HCT116 (cell line): Measurements from ENCODE around the gene FAT2. TPM values are rescaled to one million over a fixed set of nuclear protein-coding genes. Genes with fewer than 3 reads are reported as not detected.
A peak's percentile ranks its signal among the peaks of the same experiment; 100 is the strongest.

Experiments
- ATAC-seq: fragments of 200-7000 bp; cut with Tn5 transposase; 2 replicates; pipeline ENCODE4 v1.9.1; 2020; ENCODE audit warnings: mild to moderate bottlenecking, moderate library complexity
- BruUV-seq: library from RNA; stranded (reverse); fragments of 400-500 nt; replicated peaks from 2 replicates; lab custom pipeline; 2021; lab: Mats Ljungman, UMichigan
- CTCF ChIA-PET: fragments of 300-600 bp; sonication (Branson Sonifier 250); formaldehyde crosslinking; loops from one replicate; lab custom pipeline; 2021; ENCODE audit warnings: antibody characterized with exemption; lab: Charles Lee
- POLR2A ChIA-PET: fragments of 300-600, 350-600 bp; sonication (Branson Sonifier 250); formaldehyde crosslinking; loops from one replicate; lab custom pipeline; 2021; ENCODE audit warnings: antibody characterized with exemption; lab: Charles Lee
- RAD21 ChIA-PET, 2 experiments: fragments of 300-600 bp; sonication (Branson Sonifier 250); formaldehyde crosslinking; loops; one replicate each; lab custom pipeline; 2023; ENCODE audit warnings: low total read pairs in 2 of 2; ENCODE audit not compliant: uncharacterized antibody in 2 of 2, unreplicated experiment in 2 of 2, low non-redundant PET in 1 of 2; lab: Charles Lee
- DNase-seq: peaks from one replicate; pipeline ENCODE4 v3.0.0-alpha.2; 2010; ENCODE audit warnings: low read depth, low spot score
- H2AFZ ChIP-seq: fragments of 200-600 bp; shearing (Covaris generic), sonication (generic); 2 replicates; pipeline ENCODE4 v1.6.1; 2017; ENCODE audit warnings: low read depth, mixed run types, mixed read lengths, antibody characterized with exemption, low read length; ENCODE audit not compliant: poor library complexity, severe bottlenecking
- H3K27ac ChIP-seq: 2 replicates; pipeline ENCODE4 v1.5.1; 2012; ENCODE audit warnings: low read depth, low read length
- H3K27me3 ChIP-seq: fragments of 200-600 bp; sonication (generic); 2 replicates; pipeline ENCODE4 v1.6.1; 2016; ENCODE audit warnings: mixed run types, low read length, mixed read lengths; ENCODE audit not compliant: insufficient read depth
- H3K36me3 ChIP-seq, 2 experiments: fragments of 200-500 bp in 1 of 2; fragments of 200-600 bp in 1 of 2; sonication (Bioruptor generic) in 1 of 2; sonication (generic) in 1 of 2; 2 replicates each; pipeline versions ENCODE4 v1.5.1 to v1.6.1; 2014 to 2016; ENCODE audit warnings: low read length in 2 of 2, inconsistent platforms in 1 of 2, mixed read lengths in 1 of 2, mixed run types in 1 of 2; ENCODE audit not compliant: insufficient read depth in 2 of 2, control insufficient read depth in 1 of 2
- H3K4me1 ChIP-seq, 2 experiments: fragments of 200-600 bp in 1 of 2; sonication (generic) in 1 of 2; 2 replicates each; pipeline versions ENCODE4 v1.5.1 to v1.6.1; 2012 to 2017; ENCODE audit warnings: low read length in 2 of 2, inconsistent platforms in 1 of 2, mild to moderate bottlenecking in 1 of 2, mixed read lengths in 1 of 2, mixed run types in 1 of 2, moderate library complexity in 1 of 2; ENCODE audit not compliant: insufficient read depth in 2 of 2, control insufficient read depth in 1 of 2
- H3K4me2 ChIP-seq: fragments of 200-600 bp; sonication (generic); 2 replicates; pipeline ENCODE4 v1.6.1; 2017; ENCODE audit warnings: mixed run types, low read length, mixed read lengths
- H3K4me3 ChIP-seq, 2 experiments: fragments of 200-600 bp in 1 of 2; sonication (generic) in 1 of 2; replicated peaks in 1 of 2; 2 replicates each; pipeline ENCODE4 v1.5.1; 2011 to 2016; ENCODE audit warnings: low read length in 2 of 2, control low read depth in 1 of 2, low read depth in 1 of 2, mild to moderate bottlenecking in 1 of 2, mixed read lengths in 1 of 2, mixed run types in 1 of 2
- H3K79me2 ChIP-seq: fragments of 200-600 bp; sonication (generic); 2 replicates; pipeline ENCODE4 v1.6.1; 2017; ENCODE audit warnings: mild to moderate bottlenecking, mixed run types, low read length, moderate library complexity, mixed read lengths; ENCODE audit not compliant: insufficient read depth
- H3K9ac ChIP-seq: fragments of 200-600 bp; sonication (generic); 2 replicates; pipeline ENCODE4 v1.6.1; 2016; ENCODE audit warnings: low read length, mixed read lengths
- H3K9me2 ChIP-seq: fragments of 200-600 bp; sonication (generic), shearing (Covaris generic); 2 replicates; pipeline ENCODE4 v1.6.1; 2017; ENCODE audit warnings: mixed run types, mild to moderate bottlenecking, moderate library complexity; ENCODE audit not compliant: insufficient read depth
- H3K9me3 ChIP-seq, 2 experiments: fragments of 200-500 bp in 1 of 2; fragments of 200-600 bp in 1 of 2; sonication (Bioruptor generic) in 1 of 2; sonication (generic) in 1 of 2; 2 replicates each; pipeline ENCODE4 v1.6.1; 2014 to 2017; ENCODE audit warnings: low read length in 2 of 2, mixed read lengths in 2 of 2, inconsistent platforms in 1 of 2, low read depth in 1 of 2, mild to moderate bottlenecking in 1 of 2, mixed run types in 1 of 2, moderate library complexity in 1 of 2; ENCODE audit not compliant: control insufficient read depth in 1 of 2, insufficient read depth in 1 of 2
- H4K20me1 ChIP-seq: fragments of 200-600 bp; sonication (generic), shearing (Covaris generic); 2 replicates; pipeline ENCODE4 v1.6.1; 2017; ENCODE audit warnings: mixed run types, mild to moderate bottlenecking, moderate library complexity; ENCODE audit not compliant: insufficient read depth
- CBX3 ChIP-seq: IDR thresholded peaks from 2 replicates; pipeline ENCODE4 v1.6.1; 2012; ENCODE audit warnings: low read depth
- CEBPB ChIP-seq: IDR thresholded peaks from 2 replicates; pipeline ENCODE4 v1.6.1; 2012; ENCODE audit warnings: low read depth
- EGR1 ChIP-seq: IDR thresholded peaks from 2 replicates; pipeline ENCODE4 v1.6.1; 2012; ENCODE audit warnings: low read depth
- ELF1 ChIP-seq: IDR thresholded peaks from 2 replicates; pipeline ENCODE4 v1.6.1; 2012; ENCODE audit warnings: low read depth, borderline replicate concordance
- EZH2 ChIP-seq: fragments of 200-600 bp; sonication (generic); IDR thresholded peaks from 2 replicates; pipeline ENCODE4 v1.6.1; 2017; ENCODE audit warnings: antibody characterized with exemption, mixed run types
- EZH2phosphoT487 ChIP-seq: fragments of 200-600 bp; IDR thresholded peaks from 2 replicates; pipeline ENCODE4 v1.6.1; 2018; ENCODE audit warnings: antibody characterized with exemption, borderline replicate concordance
- FOSL1 ChIP-seq: IDR thresholded peaks from 2 replicates; pipeline ENCODE4 v1.6.1; 2012; ENCODE audit warnings: low read depth
- JUND ChIP-seq: IDR thresholded peaks from 2 replicates; pipeline ENCODE4 v1.6.1; 2012
- POLR2A ChIP-seq: IDR thresholded peaks from 2 replicates; pipeline ENCODE4 v1.7.0; 2011; ENCODE audit warnings: borderline replicate concordance; ENCODE audit not compliant: insufficient read depth, insufficient read length; ENCODE audit errors: extremely low read depth
- RAD21 ChIP-seq: IDR thresholded peaks from 2 replicates; pipeline ENCODE4 v1.6.1; 2012; ENCODE audit warnings: low read depth, mild to moderate bottlenecking
- SIN3A ChIP-seq: IDR thresholded peaks from 2 replicates; pipeline ENCODE4 v1.6.1; 2012; ENCODE audit warnings: low read depth
- SRF ChIP-seq: IDR thresholded peaks from 2 replicates; pipeline ENCODE4 v1.6.1; 2012; ENCODE audit warnings: low read depth
- TCF7L2 ChIP-seq: IDR thresholded peaks from 2 replicates; pipeline ENCODE4 v1.7.0; 2011; ENCODE audit warnings: borderline replicate concordance, inconsistent platforms; ENCODE audit not compliant: insufficient read depth, insufficient read length; ENCODE audit errors: extremely low read depth
- YY1 ChIP-seq: IDR thresholded peaks from 2 replicates; pipeline ENCODE4 v1.6.1; 2011; ENCODE audit warnings: low read length, low read depth, moderate library complexity, mild to moderate bottlenecking; ENCODE audit not compliant: insufficient replicate concordance; ENCODE audit errors: extremely low read depth
- ZFX ChIP-seq: fragments of 450-650 bp; IDR thresholded peaks from 2 replicates; pipeline ENCODE4 v1.6.1; 2017
- ZNF274 ChIP-seq: fragments of 200-500 bp; sonication (Bioruptor generic); IDR thresholded peaks from 2 replicates; pipeline ENCODE4 v1.6.1; 2014; ENCODE audit warnings: mild to moderate bottlenecking, low read depth, low read length, inconsistent platforms
- intact Hi-C: fragments of 100-400 bp; cut with micrococcal nuclease; formaldehyde crosslinking; loops from 2 replicates; pipeline ENCODE4 v1.10.0; 2022
- total RNA-seq: library from RNA; stranded (reverse); gene quantifications from one replicate; pipeline ENCODE4 v1.2.1, GENCODE V29; 2021; ENCODE audit not compliant: unreplicated experiment
- TF ChIP-seq, protein P1 (sequence below): IDR thresholded peaks from 2 replicates; pipeline ENCODE4 v1.6.1; 2012
- TF ChIP-seq, protein P2 (sequence below): IDR thresholded peaks from 2 replicates; pipeline ENCODE4 v1.6.1; 2012; ENCODE audit warnings: low read depth
- TF ChIP-seq, protein P3 (sequence below), 3 experiments: fragments of 200-600 bp in 1 of 3; sonication (generic) in 1 of 3; IDR thresholded peaks in 2 of 3; conservative IDR thresholded peaks in 1 of 3; 2 replicates each; pipeline ENCODE4 v1.5.1; 2012 to 2017; ENCODE audit warnings: low read depth in 2 of 3, low read length in 2 of 3, antibody characterized with exemption in 1 of 3, borderline replicate concordance in 1 of 3, control low read depth in 1 of 3, mild to moderate bottlenecking in 1 of 3, mixed read lengths in 1 of 3, mixed run types in 1 of 3, moderate library complexity in 1 of 3; ENCODE audit not compliant: insufficient read depth in 1 of 3
- TF ChIP-seq, protein P4 (sequence below): IDR thresholded peaks from 2 replicates; pipeline ENCODE4 v1.6.1; 2011; ENCODE audit warnings: mild to moderate bottlenecking, low read length, moderate library complexity; ENCODE audit not compliant: insufficient replicate concordance; ENCODE audit errors: extremely low read depth

Gene FAT2
- total RNA-seq, 1 experiment from 2014 or later, result 0.05 TPM

DNA sequence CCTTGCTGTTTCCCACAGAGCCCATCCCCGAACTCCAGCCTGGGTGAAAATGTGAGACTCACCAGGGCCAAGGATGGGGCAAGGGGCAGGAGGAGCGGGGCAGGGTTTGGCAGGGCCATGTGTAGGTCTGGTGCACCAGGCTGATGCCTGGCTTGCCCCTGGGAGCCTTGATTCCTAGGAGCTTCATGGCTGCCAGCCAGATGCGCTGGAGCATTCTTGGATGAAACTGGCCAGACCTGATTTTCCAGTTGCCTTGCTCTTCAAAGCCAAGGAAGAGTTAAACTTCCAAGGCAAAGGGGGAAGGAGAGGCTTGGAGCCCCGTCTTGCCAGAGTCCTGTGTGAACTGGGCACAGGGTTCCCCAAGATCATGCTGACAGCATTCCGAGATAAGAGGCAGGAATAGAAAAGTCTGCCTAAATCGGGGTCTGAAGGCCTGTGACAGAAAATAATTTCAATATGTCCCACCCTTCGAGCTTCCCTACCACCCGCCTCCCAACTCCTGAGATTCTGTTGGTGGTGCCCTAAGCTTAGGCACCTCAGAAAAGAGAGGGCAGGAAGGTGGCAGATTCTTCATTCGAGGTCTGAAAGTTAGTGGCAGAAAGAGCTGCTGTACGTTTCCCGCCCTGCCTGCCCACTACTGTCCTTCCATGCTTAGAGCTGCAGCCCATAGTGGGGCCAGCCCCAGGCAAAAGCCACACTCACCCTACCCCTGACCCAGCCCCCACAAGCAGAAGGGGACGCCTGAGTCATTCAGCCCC lies 20.4 kb downstream of the FAT2 start:
- RAD21 ChIA-PET, result no interaction called here
- DNase-seq (peak; percentile 45), ATAC-seq (peak; percentile 73)
- Histone ChIP-seq H3K27ac (no peak overlapping the region; the same call in 1 of the 2 replicates), H3K4me1 (peaks cover 24 to 32% of the 10 kb centered on the region in 2 experiments), H2AFZ (no peak overlapping the region), H3K36me3 (no peaks in the 10 kb centered on the region), H3K9ac (no peak overlapping the region), H3K27me3 (no peaks in the 10 kb centered on the region), H3K9me3 (no peaks in the 10 kb centered on the region), H3K9me2 (no peaks in the 10 kb centered on the region), H3K4me3 (peak overlapping the region in 1 of 2 experiments; percentile 40; a peak in 1 of 4 replicates), H3K4me2 (peak overlapping the region; percentile 73), H3K79me2 (no peaks in the 10 kb centered on the region), H4K20me1 (no peaks in the 10 kb centered on the region)
- intact Hi-C loops, result no loop called here
- CTCF ChIA-PET, result no interaction called here
- POLR2A ChIA-PET, result no interaction called here
- no TSS peak for BruUV-seq
- TF ChIP-seq JUND (peak; percentile 43; the same call in 1 of the 2 replicates), POLR2A (no peak), CBX3 (no peak; the same call in 1 of the 2 replicates), EZH2 (no peak), ZFX (no peak), EZH2phosphoT487 (no peak), EGR1 (no peak), CEBPB (no peak), ELF1 (no peak), SRF (no peak), RAD21 (0 out of 2 replicates have a peak, but pooled peaks have one; percentile 1), SIN3A (no peak), ZNF274 (no peak), TCF7L2 (no peak), YY1 (no peak), FOSL1 (no peak)
- TF ChIP-seq, protein P1, sequence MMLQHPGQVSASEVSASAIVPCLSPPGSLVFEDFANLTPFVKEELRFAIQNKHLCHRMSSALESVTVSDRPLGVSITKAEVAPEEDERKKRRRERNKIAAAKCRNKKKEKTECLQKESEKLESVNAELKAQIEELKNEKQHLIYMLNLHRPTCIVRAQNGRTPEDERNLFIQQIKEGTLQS, result no peak
- TF ChIP-seq, protein P2, sequence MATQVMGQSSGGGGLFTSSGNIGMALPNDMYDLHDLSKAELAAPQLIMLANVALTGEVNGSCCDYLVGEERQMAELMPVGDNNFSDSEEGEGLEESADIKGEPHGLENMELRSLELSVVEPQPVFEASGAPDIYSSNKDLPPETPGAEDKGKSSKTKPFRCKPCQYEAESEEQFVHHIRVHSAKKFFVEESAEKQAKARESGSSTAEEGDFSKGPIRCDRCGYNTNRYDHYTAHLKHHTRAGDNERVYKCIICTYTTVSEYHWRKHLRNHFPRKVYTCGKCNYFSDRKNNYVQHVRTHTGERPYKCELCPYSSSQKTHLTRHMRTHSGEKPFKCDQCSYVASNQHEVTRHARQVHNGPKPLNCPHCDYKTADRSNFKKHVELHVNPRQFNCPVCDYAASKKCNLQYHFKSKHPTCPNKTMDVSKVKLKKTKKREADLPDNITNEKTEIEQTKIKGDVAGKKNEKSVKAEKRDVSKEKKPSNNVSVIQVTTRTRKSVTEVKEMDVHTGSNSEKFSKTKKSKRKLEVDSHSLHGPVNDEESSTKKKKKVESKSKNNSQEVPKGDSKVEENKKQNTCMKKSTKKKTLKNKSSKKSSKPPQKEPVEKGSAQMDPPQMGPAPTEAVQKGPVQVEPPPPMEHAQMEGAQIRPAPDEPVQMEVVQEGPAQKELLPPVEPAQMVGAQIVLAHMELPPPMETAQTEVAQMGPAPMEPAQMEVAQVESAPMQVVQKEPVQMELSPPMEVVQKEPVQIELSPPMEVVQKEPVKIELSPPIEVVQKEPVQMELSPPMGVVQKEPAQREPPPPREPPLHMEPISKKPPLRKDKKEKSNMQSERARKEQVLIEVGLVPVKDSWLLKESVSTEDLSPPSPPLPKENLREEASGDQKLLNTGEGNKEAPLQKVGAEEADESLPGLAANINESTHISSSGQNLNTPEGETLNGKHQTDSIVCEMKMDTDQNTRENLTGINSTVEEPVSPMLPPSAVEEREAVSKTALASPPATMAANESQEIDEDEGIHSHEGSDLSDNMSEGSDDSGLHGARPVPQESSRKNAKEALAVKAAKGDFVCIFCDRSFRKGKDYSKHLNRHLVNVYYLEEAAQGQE, result no peak
- TF ChIP-seq, protein P3, sequence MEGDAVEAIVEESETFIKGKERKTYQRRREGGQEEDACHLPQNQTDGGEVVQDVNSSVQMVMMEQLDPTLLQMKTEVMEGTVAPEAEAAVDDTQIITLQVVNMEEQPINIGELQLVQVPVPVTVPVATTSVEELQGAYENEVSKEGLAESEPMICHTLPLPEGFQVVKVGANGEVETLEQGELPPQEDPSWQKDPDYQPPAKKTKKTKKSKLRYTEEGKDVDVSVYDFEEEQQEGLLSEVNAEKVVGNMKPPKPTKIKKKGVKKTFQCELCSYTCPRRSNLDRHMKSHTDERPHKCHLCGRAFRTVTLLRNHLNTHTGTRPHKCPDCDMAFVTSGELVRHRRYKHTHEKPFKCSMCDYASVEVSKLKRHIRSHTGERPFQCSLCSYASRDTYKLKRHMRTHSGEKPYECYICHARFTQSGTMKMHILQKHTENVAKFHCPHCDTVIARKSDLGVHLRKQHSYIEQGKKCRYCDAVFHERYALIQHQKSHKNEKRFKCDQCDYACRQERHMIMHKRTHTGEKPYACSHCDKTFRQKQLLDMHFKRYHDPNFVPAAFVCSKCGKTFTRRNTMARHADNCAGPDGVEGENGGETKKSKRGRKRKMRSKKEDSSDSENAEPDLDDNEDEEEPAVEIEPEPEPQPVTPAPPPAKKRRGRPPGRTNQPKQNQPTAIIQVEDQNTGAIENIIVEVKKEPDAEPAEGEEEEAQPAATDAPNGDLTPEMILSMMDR (IDR thresholded peaks at IDR 0.05 in 2 of 3, conservative IDR thresholded peaks at IDR 0.05 in 1 of 3; ENCODE audit: borderline replicate concordance in 1 of 3, insufficient read depth in 1 of 3, low read depth in 2 of 3, low read length in 2 of 3), result no peak
- TF ChIP-seq, protein P4, sequence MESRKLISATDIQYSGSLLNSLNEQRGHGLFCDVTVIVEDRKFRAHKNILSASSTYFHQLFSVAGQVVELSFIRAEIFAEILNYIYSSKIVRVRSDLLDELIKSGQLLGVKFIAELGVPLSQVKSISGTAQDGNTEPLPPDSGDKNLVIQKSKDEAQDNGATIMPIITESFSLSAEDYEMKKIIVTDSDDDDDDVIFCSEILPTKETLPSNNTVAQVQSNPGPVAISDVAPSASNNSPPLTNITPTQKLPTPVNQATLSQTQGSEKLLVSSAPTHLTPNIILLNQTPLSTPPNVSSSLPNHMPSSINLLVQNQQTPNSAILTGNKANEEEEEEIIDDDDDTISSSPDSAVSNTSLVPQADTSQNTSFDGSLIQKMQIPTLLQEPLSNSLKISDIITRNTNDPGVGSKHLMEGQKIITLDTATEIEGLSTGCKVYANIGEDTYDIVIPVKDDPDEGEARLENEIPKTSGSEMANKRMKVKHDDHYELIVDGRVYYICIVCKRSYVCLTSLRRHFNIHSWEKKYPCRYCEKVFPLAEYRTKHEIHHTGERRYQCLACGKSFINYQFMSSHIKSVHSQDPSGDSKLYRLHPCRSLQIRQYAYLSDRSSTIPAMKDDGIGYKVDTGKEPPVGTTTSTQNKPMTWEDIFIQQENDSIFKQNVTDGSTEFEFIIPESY, result no peak
